Mucosa of gallbladder (tissue), 1 donor: ENCODE results near the gene SHC3. TPM values are rescaled to one million over a fixed set of nuclear protein-coding genes. Genes with fewer than 3 reads are reported as not detected.

Source experiments
- DNase-seq: peaks from one replicate; pipeline ENCODE4 v3.0.0-alpha.2; 2020; ENCODE audit warnings: low spot score
- total RNA-seq: library from RNA; stranded (reverse); gene quantifications from one replicate; pipeline ENCODE4 v1.2.1, GENCODE V29; 2021
- donor health status: DM: no; HTN: no; CAD: no.

The SHC3 gene
- total RNA-seq, 1 donor from 2014 or later: 1.7 TPM

- no peak for DNase-seq
Measured at GRCh38 chr9:88985616-88986015, 193.0 kb downstream of the SHC3 start.

- DNase-seq: no peak
Measured at GRCh38 chr9:88984543-88984883, 194.1 kb downstream of the SHC3 start.

- no peak for DNase-seq
Measured at GRCh38 chr9:88983865-88984542, 194.6 kb downstream of the SHC3 start.

GRCh38 chr9:88980740-88981203 lies 197.8 kb downstream of the SHC3 start:
- DNase-seq: no peak

- DNase-seq: no peak
Measured at GRCh38 chr9:88979791-88980190, 198.8 kb downstream of the SHC3 start.

- no peak for DNase-seq
Measured at GRCh38 chr9:88979021-88979420, 199.6 kb downstream of the SHC3 start.

GRCh38 chr9:88978034-88978433 lies 200.6 kb downstream of the SHC3 start:
- DNase-seq: no peak

- DNase-seq: no peak
Measured at GRCh38 chr9:88976890-88977257, 201.7 kb downstream of the SHC3 start.

- DNase-seq: no peak
Measured at GRCh38 chr9:88975966-88976889, 202.4 kb downstream of the SHC3 start.

- DNase-seq: no peak
Measured at GRCh38 chr9:88974641-88975040, 204.0 kb downstream of the SHC3 start.

- no peak for DNase-seq
Measured at GRCh38 chr9:88973281-88974045, 205.2 kb downstream of the SHC3 start.

GRCh38 chr9:88972401-88972800 lies 206.2 kb downstream of the SHC3 start:
- DNase-seq: no peak

- no peak for DNase-seq
Measured at GRCh38 chr9:88971131-88971960, 207.3 kb downstream of the SHC3 start.

GRCh38 chr9:88969646-88970373 lies 208.8 kb downstream of the SHC3 start:
- DNase-seq: no peak

GRCh38 chr9:88968799-88969198 lies 209.8 kb downstream of the SHC3 start:
- no peak for DNase-seq

- DNase-seq: no peak
Measured at GRCh38 chr9:88966894-88967676, 211.5 kb downstream of the SHC3 start.

- no peak for DNase-seq
Measured at GRCh38 chr9:88965473-88965872, 213.1 kb downstream of the SHC3 start.

GRCh38 chr9:88960632-88961031 lies 218.0 kb downstream of the SHC3 start:
- DNase-seq: no peak

- DNase-seq: no peak
Measured at GRCh38 chr9:88959727-88960469, 218.7 kb downstream of the SHC3 start.
